HCT116 (cell line): Measurements from ENCODE around the gene OSBPL5. TPM values are rescaled to one million over a fixed set of nuclear protein-coding genes. Genes with fewer than 3 reads are reported as not detected.
A peak's percentile ranks its signal among the peaks of the same experiment; 100 is the strongest.

Experiments used
- ATAC-seq: fragments of 200-7000 bp; cut with Tn5 transposase; 2 replicates; pipeline ENCODE4 v1.9.1; 2020; ENCODE audit warnings: mild to moderate bottlenecking, moderate library complexity
- BruUV-seq: library from RNA; stranded (reverse); fragments of 400-500 nt; replicated peaks from 2 replicates; lab custom pipeline; 2021; lab: Mats Ljungman, UMichigan
- CTCF ChIA-PET: fragments of 300-600 bp; sonication (Branson Sonifier 250); formaldehyde crosslinking; loops from one replicate; lab custom pipeline; 2021; ENCODE audit warnings: antibody characterized with exemption; lab: Charles Lee
- POLR2A ChIA-PET: fragments of 300-600, 350-600 bp; sonication (Branson Sonifier 250); formaldehyde crosslinking; loops from one replicate; lab custom pipeline; 2021; ENCODE audit warnings: antibody characterized with exemption; lab: Charles Lee
- RAD21 ChIA-PET, 2 experiments: fragments of 300-600 bp; sonication (Branson Sonifier 250); formaldehyde crosslinking; loops; one replicate each; lab custom pipeline; 2023; ENCODE audit warnings: low total read pairs in 2 of 2; ENCODE audit not compliant: uncharacterized antibody in 2 of 2, unreplicated experiment in 2 of 2, low non-redundant PET in 1 of 2; lab: Charles Lee
- DNase-seq: peaks from one replicate; pipeline ENCODE4 v3.0.0-alpha.2; 2010; ENCODE audit warnings: low read depth, low spot score
- H2AFZ ChIP-seq: fragments of 200-600 bp; shearing (Covaris generic), sonication (generic); 2 replicates; pipeline ENCODE4 v1.6.1; 2017; ENCODE audit warnings: low read depth, mixed run types, mixed read lengths, antibody characterized with exemption, low read length; ENCODE audit not compliant: poor library complexity, severe bottlenecking
- H3K27ac ChIP-seq: 2 replicates; pipeline ENCODE4 v1.5.1; 2012; ENCODE audit warnings: low read depth, low read length
- H3K27me3 ChIP-seq: fragments of 200-600 bp; sonication (generic); 2 replicates; pipeline ENCODE4 v1.6.1; 2016; ENCODE audit warnings: mixed run types, low read length, mixed read lengths; ENCODE audit not compliant: insufficient read depth
- H3K36me3 ChIP-seq, 2 experiments: fragments of 200-500 bp in 1 of 2; fragments of 200-600 bp in 1 of 2; sonication (Bioruptor generic) in 1 of 2; sonication (generic) in 1 of 2; 2 replicates each; pipeline versions ENCODE4 v1.5.1 to v1.6.1; 2014 to 2016; ENCODE audit warnings: low read length in 2 of 2, inconsistent platforms in 1 of 2, mixed read lengths in 1 of 2, mixed run types in 1 of 2; ENCODE audit not compliant: insufficient read depth in 2 of 2, control insufficient read depth in 1 of 2
- H3K4me1 ChIP-seq, 2 experiments: fragments of 200-600 bp in 1 of 2; sonication (generic) in 1 of 2; 2 replicates each; pipeline versions ENCODE4 v1.5.1 to v1.6.1; 2012 to 2017; ENCODE audit warnings: low read length in 2 of 2, inconsistent platforms in 1 of 2, mild to moderate bottlenecking in 1 of 2, mixed read lengths in 1 of 2, mixed run types in 1 of 2, moderate library complexity in 1 of 2; ENCODE audit not compliant: insufficient read depth in 2 of 2, control insufficient read depth in 1 of 2
- H3K4me2 ChIP-seq: fragments of 200-600 bp; sonication (generic); 2 replicates; pipeline ENCODE4 v1.6.1; 2017; ENCODE audit warnings: mixed run types, low read length, mixed read lengths
- H3K4me3 ChIP-seq, 2 experiments: fragments of 200-600 bp in 1 of 2; sonication (generic) in 1 of 2; replicated peaks in 1 of 2; 2 replicates each; pipeline ENCODE4 v1.5.1; 2011 to 2016; ENCODE audit warnings: low read length in 2 of 2, control low read depth in 1 of 2, low read depth in 1 of 2, mild to moderate bottlenecking in 1 of 2, mixed read lengths in 1 of 2, mixed run types in 1 of 2
- H3K79me2 ChIP-seq: fragments of 200-600 bp; sonication (generic); 2 replicates; pipeline ENCODE4 v1.6.1; 2017; ENCODE audit warnings: mild to moderate bottlenecking, mixed run types, low read length, moderate library complexity, mixed read lengths; ENCODE audit not compliant: insufficient read depth
- H3K9ac ChIP-seq: fragments of 200-600 bp; sonication (generic); 2 replicates; pipeline ENCODE4 v1.6.1; 2016; ENCODE audit warnings: low read length, mixed read lengths
- H3K9me2 ChIP-seq: fragments of 200-600 bp; sonication (generic), shearing (Covaris generic); 2 replicates; pipeline ENCODE4 v1.6.1; 2017; ENCODE audit warnings: mixed run types, mild to moderate bottlenecking, moderate library complexity; ENCODE audit not compliant: insufficient read depth
- H3K9me3 ChIP-seq, 2 experiments: fragments of 200-500 bp in 1 of 2; fragments of 200-600 bp in 1 of 2; sonication (Bioruptor generic) in 1 of 2; sonication (generic) in 1 of 2; 2 replicates each; pipeline ENCODE4 v1.6.1; 2014 to 2017; ENCODE audit warnings: low read length in 2 of 2, mixed read lengths in 2 of 2, inconsistent platforms in 1 of 2, low read depth in 1 of 2, mild to moderate bottlenecking in 1 of 2, mixed run types in 1 of 2, moderate library complexity in 1 of 2; ENCODE audit not compliant: control insufficient read depth in 1 of 2, insufficient read depth in 1 of 2
- H4K20me1 ChIP-seq: fragments of 200-600 bp; sonication (generic), shearing (Covaris generic); 2 replicates; pipeline ENCODE4 v1.6.1; 2017; ENCODE audit warnings: mixed run types, mild to moderate bottlenecking, moderate library complexity; ENCODE audit not compliant: insufficient read depth
- EGR1 ChIP-seq: IDR thresholded peaks from 2 replicates; pipeline ENCODE4 v1.6.1; 2012; ENCODE audit warnings: low read depth
- POLR2A ChIP-seq: IDR thresholded peaks from 2 replicates; pipeline ENCODE4 v1.7.0; 2011; ENCODE audit warnings: borderline replicate concordance; ENCODE audit not compliant: insufficient read depth, insufficient read length; ENCODE audit errors: extremely low read depth
- SIN3A ChIP-seq: IDR thresholded peaks from 2 replicates; pipeline ENCODE4 v1.6.1; 2012; ENCODE audit warnings: low read depth
- intact Hi-C: fragments of 100-400 bp; cut with micrococcal nuclease; formaldehyde crosslinking; loops from 2 replicates; pipeline ENCODE4 v1.10.0; 2022
- total RNA-seq: library from RNA; stranded (reverse); gene quantifications from one replicate; pipeline ENCODE4 v1.2.1, GENCODE V29; 2021; ENCODE audit not compliant: unreplicated experiment
- TF ChIP-seq, protein P1 (sequence below): IDR thresholded peaks from 2 replicates; pipeline ENCODE4 v1.6.1; 2012
- TF ChIP-seq, protein P2 (sequence below), 3 experiments: fragments of 200-600 bp in 1 of 3; sonication (generic) in 1 of 3; IDR thresholded peaks in 2 of 3; conservative IDR thresholded peaks in 1 of 3; 2 replicates each; pipeline ENCODE4 v1.5.1; 2012 to 2017; ENCODE audit warnings: low read depth in 2 of 3, low read length in 2 of 3, antibody characterized with exemption in 1 of 3, borderline replicate concordance in 1 of 3, control low read depth in 1 of 3, mild to moderate bottlenecking in 1 of 3, mixed read lengths in 1 of 3, mixed run types in 1 of 3, moderate library complexity in 1 of 3; ENCODE audit not compliant: insufficient read depth in 1 of 3
- TF ChIP-seq, protein P3 (sequence below): IDR thresholded peaks from 2 replicates; pipeline ENCODE4 v1.6.1; 2012; ENCODE audit warnings: low read depth

Gene OSBPL5
- total RNA-seq, 1 experiment from 2014 or later = 44.2 TPM

DNA sequence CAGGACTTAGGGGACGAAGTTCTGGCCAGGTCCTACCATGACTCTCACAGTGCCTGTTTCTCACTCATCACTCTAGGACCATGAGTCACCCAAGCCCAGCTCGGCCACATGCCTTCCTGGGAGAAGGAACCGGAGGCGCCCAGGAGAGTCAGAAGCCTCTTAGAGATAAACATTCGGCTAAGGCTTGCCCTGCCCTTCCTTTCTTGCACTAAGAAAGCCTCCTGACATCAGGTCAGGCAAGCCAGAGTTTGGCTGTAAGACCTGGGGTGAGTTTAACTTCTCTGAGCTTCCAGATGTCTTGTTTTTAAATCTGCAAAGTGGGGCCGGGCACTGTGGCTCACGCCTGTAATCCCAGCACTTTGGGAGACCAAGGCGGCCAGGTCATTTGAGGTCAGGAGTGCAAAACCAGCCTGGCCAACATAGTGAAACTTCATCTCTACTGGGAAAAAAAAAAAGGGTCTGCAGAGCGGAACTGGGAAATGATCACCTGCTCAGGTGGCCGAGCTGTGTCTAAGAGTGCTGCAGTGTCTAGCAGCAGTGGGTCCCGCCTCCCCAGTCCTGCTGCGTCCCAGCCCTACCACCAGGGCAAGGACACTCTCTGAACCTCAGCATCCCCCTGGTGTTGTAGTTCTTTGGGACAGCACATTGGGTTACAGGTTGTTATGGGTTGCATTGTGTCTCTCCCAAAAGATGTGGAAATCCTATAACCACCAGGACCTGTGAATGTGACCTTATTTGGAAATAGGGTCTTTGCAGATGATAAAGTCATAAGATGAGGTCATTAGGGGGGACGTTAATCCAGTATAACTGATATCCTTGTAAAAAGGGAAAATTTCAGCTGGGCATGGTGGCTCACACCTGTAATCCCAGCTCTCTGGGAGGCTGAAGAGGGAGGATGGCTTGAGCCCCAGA lies 106.1 kb downstream of the OSBPL5 start:
- H2AFZ ChIP-seq = peak overlapping the region; percentile 16
- H3K27me3 ChIP-seq = no peaks in the 10 kb centered on the region
- H3K27ac ChIP-seq = peak overlapping the region; percentile 23; the same call in 1 of the 2 replicates
- peak overlapping the region; percentile 51 for H3K4me2 ChIP-seq
- POLR2A ChIA-PET = interaction anchor here (1.4 kb wide), 1 partner anchor 10 kb away, joined by 5 read pairs; no protein-coding TSS in a partner anchor
- H3K9me2 ChIP-seq = no peaks in the 10 kb centered on the region
- H3K36me3 ChIP-seq = peaks cover 4 to 10% of the 10 kb centered on the region in 2 experiments; a peak in 3 of 4 replicates
- CTCF ChIA-PET = no interaction called here
- ATAC-seq (peak; percentile 31), DNase-seq (no peak)
- no peaks in the 10 kb centered on the region for H4K20me1 ChIP-seq
- no TSS peak for BruUV-seq
- peaks cover 12 to 29% of the 10 kb centered on the region in 2 experiments for H3K4me1 ChIP-seq
- no peak overlapping the region for H3K4me3 ChIP-seq
- H3K9me3 ChIP-seq = no peaks in the 10 kb centered on the region
- intact Hi-C loops = no loop called here
- H3K9ac ChIP-seq = no peak overlapping the region
- peaks cover 33% of the 10 kb centered on the region for H3K79me2 ChIP-seq
- RAD21 ChIA-PET = no interaction called here
- TF ChIP-seq, protein P1, sequence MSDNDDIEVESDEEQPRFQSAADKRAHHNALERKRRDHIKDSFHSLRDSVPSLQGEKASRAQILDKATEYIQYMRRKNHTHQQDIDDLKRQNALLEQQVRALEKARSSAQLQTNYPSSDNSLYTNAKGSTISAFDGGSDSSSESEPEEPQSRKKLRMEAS = peak; percentile 45; the same call in 1 of the 2 replicates
- TF ChIP-seq SIN3A (no peak), EGR1 (no peak), POLR2A (no peak)
- TF ChIP-seq, protein P2, sequence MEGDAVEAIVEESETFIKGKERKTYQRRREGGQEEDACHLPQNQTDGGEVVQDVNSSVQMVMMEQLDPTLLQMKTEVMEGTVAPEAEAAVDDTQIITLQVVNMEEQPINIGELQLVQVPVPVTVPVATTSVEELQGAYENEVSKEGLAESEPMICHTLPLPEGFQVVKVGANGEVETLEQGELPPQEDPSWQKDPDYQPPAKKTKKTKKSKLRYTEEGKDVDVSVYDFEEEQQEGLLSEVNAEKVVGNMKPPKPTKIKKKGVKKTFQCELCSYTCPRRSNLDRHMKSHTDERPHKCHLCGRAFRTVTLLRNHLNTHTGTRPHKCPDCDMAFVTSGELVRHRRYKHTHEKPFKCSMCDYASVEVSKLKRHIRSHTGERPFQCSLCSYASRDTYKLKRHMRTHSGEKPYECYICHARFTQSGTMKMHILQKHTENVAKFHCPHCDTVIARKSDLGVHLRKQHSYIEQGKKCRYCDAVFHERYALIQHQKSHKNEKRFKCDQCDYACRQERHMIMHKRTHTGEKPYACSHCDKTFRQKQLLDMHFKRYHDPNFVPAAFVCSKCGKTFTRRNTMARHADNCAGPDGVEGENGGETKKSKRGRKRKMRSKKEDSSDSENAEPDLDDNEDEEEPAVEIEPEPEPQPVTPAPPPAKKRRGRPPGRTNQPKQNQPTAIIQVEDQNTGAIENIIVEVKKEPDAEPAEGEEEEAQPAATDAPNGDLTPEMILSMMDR (IDR thresholded peaks at IDR 0.05 in 2 of 3, conservative IDR thresholded peaks at IDR 0.05 in 1 of 3; ENCODE audit: borderline replicate concordance in 1 of 3, insufficient read depth in 1 of 3, low read depth in 2 of 3, low read length in 2 of 3) = peak in 2 of 3 experiments; percentile 27 to 32; a peak in 4 of 6 replicates
- TF ChIP-seq, protein P3, sequence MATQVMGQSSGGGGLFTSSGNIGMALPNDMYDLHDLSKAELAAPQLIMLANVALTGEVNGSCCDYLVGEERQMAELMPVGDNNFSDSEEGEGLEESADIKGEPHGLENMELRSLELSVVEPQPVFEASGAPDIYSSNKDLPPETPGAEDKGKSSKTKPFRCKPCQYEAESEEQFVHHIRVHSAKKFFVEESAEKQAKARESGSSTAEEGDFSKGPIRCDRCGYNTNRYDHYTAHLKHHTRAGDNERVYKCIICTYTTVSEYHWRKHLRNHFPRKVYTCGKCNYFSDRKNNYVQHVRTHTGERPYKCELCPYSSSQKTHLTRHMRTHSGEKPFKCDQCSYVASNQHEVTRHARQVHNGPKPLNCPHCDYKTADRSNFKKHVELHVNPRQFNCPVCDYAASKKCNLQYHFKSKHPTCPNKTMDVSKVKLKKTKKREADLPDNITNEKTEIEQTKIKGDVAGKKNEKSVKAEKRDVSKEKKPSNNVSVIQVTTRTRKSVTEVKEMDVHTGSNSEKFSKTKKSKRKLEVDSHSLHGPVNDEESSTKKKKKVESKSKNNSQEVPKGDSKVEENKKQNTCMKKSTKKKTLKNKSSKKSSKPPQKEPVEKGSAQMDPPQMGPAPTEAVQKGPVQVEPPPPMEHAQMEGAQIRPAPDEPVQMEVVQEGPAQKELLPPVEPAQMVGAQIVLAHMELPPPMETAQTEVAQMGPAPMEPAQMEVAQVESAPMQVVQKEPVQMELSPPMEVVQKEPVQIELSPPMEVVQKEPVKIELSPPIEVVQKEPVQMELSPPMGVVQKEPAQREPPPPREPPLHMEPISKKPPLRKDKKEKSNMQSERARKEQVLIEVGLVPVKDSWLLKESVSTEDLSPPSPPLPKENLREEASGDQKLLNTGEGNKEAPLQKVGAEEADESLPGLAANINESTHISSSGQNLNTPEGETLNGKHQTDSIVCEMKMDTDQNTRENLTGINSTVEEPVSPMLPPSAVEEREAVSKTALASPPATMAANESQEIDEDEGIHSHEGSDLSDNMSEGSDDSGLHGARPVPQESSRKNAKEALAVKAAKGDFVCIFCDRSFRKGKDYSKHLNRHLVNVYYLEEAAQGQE = no peak
